Measurements from ENCODE around the gene SRSF5. TPM values are rescaled to one million over a fixed set of nuclear protein-coding genes. Genes with fewer than 3 reads are reported as not detected.

SRSF5 gene
- polyA plus RNA-seq, 3 donors, result 410 to 554 (median 502) TPM

DNA sequence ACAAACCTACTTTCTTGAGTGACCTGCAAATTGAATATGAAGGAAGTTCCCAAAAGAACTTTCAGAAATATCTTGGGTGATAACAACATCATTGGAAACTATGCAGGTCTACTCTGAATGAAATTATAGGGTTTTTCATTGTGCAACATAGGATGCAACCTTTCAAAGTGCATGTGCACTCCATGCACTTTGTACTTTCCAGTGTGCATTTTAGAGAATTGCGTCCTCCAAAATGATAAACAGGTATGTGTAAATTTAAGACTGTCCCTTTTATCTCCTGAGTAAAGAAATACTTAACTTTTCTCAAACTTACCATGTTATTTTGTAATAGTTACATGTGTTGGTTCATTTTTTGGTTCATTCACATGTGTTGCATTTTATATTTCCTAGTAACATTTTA is 13.2 kb downstream of the SRSF5 start:
- no CpG with 5 or more reads among the region's 1 CpG for whole genome bisulfite sequencing (ENCODE audit: insufficient coverage)

GRCh38 chr14:69780952-69781351 is 14.0 kb downstream of the SRSF5 start:
- Mint-ChIP-seq H3K36me3 (peaks cover 42 to 59% of the 10 kb centered on the region in 2 donors), H3K27ac (no peak overlapping the region), H3K27me3 (ENCODE audit: low read depth in 3 of 3) (peaks cover 0 to 3% (median 0%) of the 10 kb centered on the region in 3 donors), H3K4me3 (no peak overlapping the region), H3K4me1 (peaks cover 3% of the 10 kb centered on the region), H3K9me3 (peaks cover 0 to 2% (median 0%) of the 10 kb centered on the region in 7 donors)
- Histone ChIP-seq H3K27me3 (ENCODE audit: control insufficient read depth in 2 of 2, insufficient read depth in 2 of 2, low read length in 2 of 2) (no peaks in the 10 kb centered on the region), H3K79me2 (ENCODE audit: insufficient read depth, low read length) (peaks cover 5% of the 10 kb centered on the region), H3K9ac (ENCODE audit: insufficient read depth, low read length, poor library complexity, severe bottlenecking) (no peak overlapping the region), H3K9me3 (replicated peaks in 1 of 2; ENCODE audit: control insufficient read depth in 1 of 2, insufficient read depth in 1 of 2, low read length in 2 of 2) (no peaks in the 10 kb centered on the region), H3K4me2 (replicated peaks; ENCODE audit: extremely low read depth, low read length, poor library complexity, severe bottlenecking) (no peak overlapping the region), H3K36me3 (replicated peaks in 1 of 2; ENCODE audit: control insufficient read depth in 1 of 2, insufficient read depth in 2 of 2, low read length in 2 of 2) (peaks cover 39 to 52% of the 10 kb centered on the region in 2 donors), H3K4me1 (ENCODE audit: control insufficient read depth in 1 of 2, insufficient read depth in 2 of 2, low read length in 2 of 2) (no peaks in the 10 kb centered on the region), H3K27ac (ENCODE audit: low read depth in 1 of 2, low read length in 2 of 2) (no peak overlapping the region), H4K20me1 (ENCODE audit: insufficient read depth, low read length) (peaks cover 74% of the 10 kb centered on the region), H2AFZ (ENCODE audit: insufficient read depth, low read depth, low read length, poor library complexity, severe bottlenecking) (no peak overlapping the region), H3K4me3 (replicated peaks in 1 of 3; ENCODE audit: low read depth in 2 of 3, low read length in 3 of 3) (no peak overlapping the region)
- no peak for DNase-seq
- 100% methylated on average over 2 of the region's 3 CpGs for WGBS (ENCODE audit: insufficient coverage)
- intact Hi-C loops (cut with micrococcal nuclease), result no loop called here
- TF ChIP-seq, protein P1, sequence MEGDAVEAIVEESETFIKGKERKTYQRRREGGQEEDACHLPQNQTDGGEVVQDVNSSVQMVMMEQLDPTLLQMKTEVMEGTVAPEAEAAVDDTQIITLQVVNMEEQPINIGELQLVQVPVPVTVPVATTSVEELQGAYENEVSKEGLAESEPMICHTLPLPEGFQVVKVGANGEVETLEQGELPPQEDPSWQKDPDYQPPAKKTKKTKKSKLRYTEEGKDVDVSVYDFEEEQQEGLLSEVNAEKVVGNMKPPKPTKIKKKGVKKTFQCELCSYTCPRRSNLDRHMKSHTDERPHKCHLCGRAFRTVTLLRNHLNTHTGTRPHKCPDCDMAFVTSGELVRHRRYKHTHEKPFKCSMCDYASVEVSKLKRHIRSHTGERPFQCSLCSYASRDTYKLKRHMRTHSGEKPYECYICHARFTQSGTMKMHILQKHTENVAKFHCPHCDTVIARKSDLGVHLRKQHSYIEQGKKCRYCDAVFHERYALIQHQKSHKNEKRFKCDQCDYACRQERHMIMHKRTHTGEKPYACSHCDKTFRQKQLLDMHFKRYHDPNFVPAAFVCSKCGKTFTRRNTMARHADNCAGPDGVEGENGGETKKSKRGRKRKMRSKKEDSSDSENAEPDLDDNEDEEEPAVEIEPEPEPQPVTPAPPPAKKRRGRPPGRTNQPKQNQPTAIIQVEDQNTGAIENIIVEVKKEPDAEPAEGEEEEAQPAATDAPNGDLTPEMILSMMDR (IDR thresholded peaks at IDR 0.05), result no peak

More for the DNA sequence above, 13.2 kb downstream of the SRSF5 start:
- no peak overlapping the region for H3K27ac Mint-ChIP-seq
- H3K4me1 Mint-ChIP-seq, result peaks cover 3% of the 10 kb centered on the region
- Histone ChIP-seq H3K27me3 (ENCODE audit: control insufficient read depth in 2 of 2, insufficient read depth in 2 of 2, low read length in 2 of 2) (no peaks in the 10 kb centered on the region), H3K27ac (ENCODE audit: low read depth in 1 of 2, low read length in 2 of 2) (no peak overlapping the region), H3K4me3 (replicated peaks in 1 of 3; ENCODE audit: low read depth in 2 of 3, low read length in 3 of 3) (no peak overlapping the region), H3K9me3 (replicated peaks in 1 of 2; ENCODE audit: control insufficient read depth in 1 of 2, insufficient read depth in 1 of 2, low read length in 2 of 2) (no peaks in the 10 kb centered on the region), H4K20me1 (ENCODE audit: insufficient read depth, low read length) (peaks cover 83% of the 10 kb centered on the region), H3K36me3 (replicated peaks in 1 of 2; ENCODE audit: control insufficient read depth in 1 of 2, insufficient read depth in 2 of 2, low read length in 2 of 2) (peaks cover 45 to 60% of the 10 kb centered on the region in 2 donors), H2AFZ (ENCODE audit: insufficient read depth, low read depth, low read length, poor library complexity, severe bottlenecking) (no peak overlapping the region), H3K9ac (ENCODE audit: insufficient read depth, low read length, poor library complexity, severe bottlenecking) (no peak overlapping the region), H3K4me1 (ENCODE audit: control insufficient read depth in 1 of 2, insufficient read depth in 2 of 2, low read length in 2 of 2) (no peaks in the 10 kb centered on the region), H3K4me2 (replicated peaks; ENCODE audit: extremely low read depth, low read length, poor library complexity, severe bottlenecking) (no peak overlapping the region), H3K79me2 (ENCODE audit: insufficient read depth, low read length) (peaks cover 13% of the 10 kb centered on the region)
- H3K4me3 Mint-ChIP-seq, result no peak overlapping the region
- intact Hi-C loops (cut with micrococcal nuclease), result no loop called here
- peaks cover 0 to 2% (median 0%) of the 10 kb centered on the region in 7 donors for H3K9me3 Mint-ChIP-seq
- H3K27me3 Mint-ChIP-seq (ENCODE audit: low read depth in 3 of 3), result peaks cover 0 to 3% (median 0%) of the 10 kb centered on the region in 3 donors
- peaks cover 48 to 60% of the 10 kb centered on the region in 2 donors for H3K36me3 Mint-ChIP-seq
- DNase-seq, result no peak
- TF ChIP-seq, protein P1 (IDR thresholded peaks at IDR 0.05), result no peak

All from CD14-positive monocyte (primary cell).